GM12878 (cell line): ENCODE measurements around the gene COL16A1. TPM values are rescaled to one million over a fixed set of nuclear protein-coding genes. Genes with fewer than 3 reads are reported as not detected.
A peak's percentile ranks its signal among the peaks of the same experiment; 100 is the strongest.

Source experiments
- ATAC-seq: fragments of 200-7000 bp; cut with Tn5 transposase; 3 replicates; pipeline ENCODE4 v1.9.1; 2020; ENCODE audit warnings: mild to moderate bottlenecking, moderate library complexity
- BruUV-seq: library from RNA; stranded (reverse); fragments of 400-500 nt; replicated peaks from 2 replicates; lab custom pipeline; 2021; lab: Mats Ljungman, UMichigan
- CTCF ChIA-PET: fragments of 300-600 bp; sonication (Branson Sonifier 250); formaldehyde crosslinking; extraction: SDS; loops from one replicate; lab custom pipeline; 2021; ENCODE audit warnings: inconsistent platforms; lab: Yijun Ruan, JAX
- POLR2A ChIA-PET: fragments of 350-600 bp; formaldehyde crosslinking; extraction: SDS; loops from one replicate; lab custom pipeline; 2021; ENCODE audit warnings: inconsistent platforms; lab: Charles Lee
- RAD21 ChIA-PET: fragments of 300-600 bp; sonication (Branson Sonifier 250); formaldehyde crosslinking; loops from one replicate; lab custom pipeline; 2023; ENCODE audit warnings: antibody characterized with exemption; ENCODE audit not compliant: unreplicated experiment; lab: Charles Lee
- SMC1A ChIA-PET: fragments of 300-600 bp; sonication (Branson Sonifier 250); formaldehyde crosslinking; loops from one replicate; lab custom pipeline; 2023; ENCODE audit not compliant: unreplicated experiment, uncharacterized antibody; lab: Charles Lee
- DNase-seq: peaks from one replicate; pipeline ENCODE4 v3.0.0-alpha.2; 2011; ENCODE audit warnings: low read depth, low spot score
- FAIRE-seq: peaks from 3 replicates; lab custom pipeline; 2011; peaks lifted over from hg19 to GRCh38; lab: Jason Lieb, UNC
- H2AFZ ChIP-seq: 2 replicates; pipeline ENCODE4 v1.6.0; 2011; ENCODE audit warnings: low read depth, low read length, control low read depth; ENCODE audit not compliant: control insufficient read depth
- H3K27ac ChIP-seq: 2 replicates; pipeline ENCODE4 v1.5.1; 2011; ENCODE audit warnings: control low read depth; ENCODE audit not compliant: control insufficient read depth, insufficient read depth
- H3K27me3 ChIP-seq, 2 experiments: replicated peaks in 1 of 2; 2 replicates each; pipeline versions ENCODE4 v1.6.0 to v1.6.1; 2011; ENCODE audit warnings: low read length in 1 of 2; ENCODE audit not compliant: control insufficient read depth in 2 of 2, insufficient read depth in 2 of 2
- H3K36me3 ChIP-seq, 2 experiments: 2 replicates each; pipeline ENCODE4 v1.5.1; 2011; ENCODE audit warnings: low read length in 1 of 2; ENCODE audit not compliant: control insufficient read depth in 2 of 2, insufficient read depth in 2 of 2
- H3K4me1 ChIP-seq: 2 replicates; pipeline ENCODE4 v1.6.1; 2011; ENCODE audit warnings: mild to moderate bottlenecking, low read length, moderate library complexity, mixed read lengths; ENCODE audit not compliant: control insufficient read depth, insufficient read depth
- H3K4me2 ChIP-seq: 2 replicates; pipeline ENCODE4 v1.6.0; 2011; ENCODE audit warnings: control low read depth; ENCODE audit not compliant: control insufficient read depth, insufficient read depth
- H3K4me3 ChIP-seq: fragments of 200-600 bp; sonication (generic); 2 replicates; pipeline ENCODE4 v1.5.1; 2016
- H3K79me2 ChIP-seq: 2 replicates; pipeline ENCODE4 v1.6.0; 2011; ENCODE audit warnings: low read length; ENCODE audit not compliant: control insufficient read depth, insufficient read depth
- H3K9ac ChIP-seq: 2 replicates; pipeline ENCODE4 v1.8.0; 2011; ENCODE audit warnings: low read length, control low read depth, mixed read lengths; ENCODE audit not compliant: control insufficient read depth, insufficient read depth
- H3K9me3 ChIP-seq: replicated peaks from 3 replicates; pipeline ENCODE4 v1.5.1; 2011; ENCODE audit warnings: mild to moderate bottlenecking, low read length; ENCODE audit not compliant: control insufficient read depth, insufficient read depth
- H4K20me1 ChIP-seq: 2 replicates; pipeline ENCODE4 v1.6.0; 2011; ENCODE audit not compliant: control insufficient read depth, insufficient read depth
- ASH2L ChIP-seq: fragments of 300-600, 200-600 bp; sonication (generic); IDR thresholded peaks from 2 replicates; pipeline ENCODE4 v1.6.1; 2017; ENCODE audit warnings: low read depth, mild to moderate bottlenecking, borderline replicate concordance
- BCLAF1 ChIP-seq: fragments of 450-650 bp; IDR thresholded peaks from 2 replicates; pipeline ENCODE4 v1.6.1; 2017; ENCODE audit warnings: antibody characterized with exemption, mild to moderate bottlenecking, moderate library complexity
- BMI1 ChIP-seq: fragments of 450-650 bp; IDR thresholded peaks from 2 replicates; pipeline ENCODE4 v1.6.1; 2016; ENCODE audit warnings: mild to moderate bottlenecking, moderate library complexity, borderline replicate concordance
- CHD1 ChIP-seq: IDR thresholded peaks from 2 replicates; pipeline ENCODE4 v1.6.1; 2012; ENCODE audit warnings: low read depth, low read length, improper control_type of control experiment
- CTCF ChIP-seq, 3 experiments: IDR thresholded peaks in 2 of 3; conservative IDR thresholded peaks in 1 of 3; 2 replicates each; pipeline ENCODE4 v1.5.1; 2011; ENCODE audit warnings: low read depth in 3 of 3, low read length in 3 of 3, mild to moderate bottlenecking in 3 of 3, control low read depth in 2 of 3, moderate library complexity in 2 of 3, inconsistent platforms in 1 of 3, mixed read lengths in 1 of 3; ENCODE audit not compliant: control insufficient read depth in 2 of 3, insufficient read depth in 1 of 3; ENCODE audit errors: extremely low read depth in 1 of 3
- DPF2 ChIP-seq: fragments of 450-650 bp; IDR thresholded peaks from 2 replicates; pipeline ENCODE4 v1.6.1; 2017; ENCODE audit warnings: mild to moderate bottlenecking
- REST ChIP-seq: IDR thresholded peaks from 2 replicates; pipeline ENCODE4 v1.6.1; 2012; ENCODE audit warnings: mild to moderate bottlenecking, low read depth, low read length
- RUNX3 ChIP-seq: IDR thresholded peaks from 2 replicates; pipeline ENCODE4 v1.6.1; 2012; ENCODE audit warnings: low read length, inconsistent platforms
- TCF3 ChIP-seq: IDR thresholded peaks from 2 replicates; pipeline ENCODE4 v1.6.1; 2012; ENCODE audit warnings: low read depth, mild to moderate bottlenecking, low read length, borderline replicate concordance; ENCODE audit not compliant: insufficient read depth
- WGBS: methylation state at CpG from one replicate; pipeline ENCODE4 v1.1.6; 2016; ENCODE audit warnings: low lambda C conversion rate; ENCODE audit not compliant: insufficient replicate concordance, insufficient coverage; ENCODE audit errors: missing lambda C conversion rate; 5-methylcytosine and 5-hydroxymethylcytosine counted together
- in situ Hi-C: fragments of 300-500 bp; cut with MboI; formaldehyde crosslinking; loops from 9 replicates; pipeline ENCODE4 v1.14.3; 2018; ENCODE audit warnings: mixed read lengths
- intact Hi-C: fragments of 100-400 bp; cut with micrococcal nuclease; formaldehyde crosslinking; loops from one replicate; pipeline ENCODE4 v1.14.2; 2022; ENCODE audit not compliant: unreplicated experiment
- polyA plus RNA-seq, 11 experiments: library from polyadenylated mRNA; depleted of rRNA in 4 of 11; unstranded in 6 of 11; stranded (reverse) in 5 of 11; fragments of >200 nt; fragmentation: Nextera tagmentation in 4 of 11; fragmentation: Illumina TruSeq in 1 of 11; extraction: Ambion mirVana in 4 of 11; extraction: Trizol in 1 of 11; gene quantifications; 1 replicate in 1 of 11; 2 replicates in 10 of 11; pipeline versions ENCODE4 v1.2.1 to v1.2.3, GENCODE V29; 2011 to 2016; ENCODE audit warnings: inconsistent platforms in 2 of 11, missing spikeins in 2 of 11, low read depth in 1 of 11
- total RNA-seq, 4 experiments: library from RNA; depleted of rRNA in 3 of 4; stranded (reverse); fragments of >200 nt in 3 of 4; fragmentation: Illumina TruSeq in 1 of 4; extraction: Trizol in 1 of 4; gene quantifications; 2 replicates each; pipeline versions ENCODE4 v1.2.1 to v1.2.3, GENCODE V29; 2013 to 2021
- TF ChIP-seq, protein P1 (sequence below): IDR thresholded peaks from 2 replicates; pipeline ENCODE4 v1.6.1; 2011; ENCODE audit warnings: borderline replicate concordance, low read depth, mild to moderate bottlenecking, moderate library complexity, low read length; ENCODE audit not compliant: insufficient read depth, poor library complexity, severe bottlenecking

The COL16A1 gene
- total and polyA plus RNA-seq, 10 of the 15 experiments (the other 5 are each of a cell fraction or from before 2014, with no cell fraction given), result 0.02 to 3.7 (median 0.59) TPM

GRCh38 chr1:31663622-31664452 lies 40.0 kb downstream of the COL16A1 start (continued):
- TF ChIP-seq CTCF (IDR thresholded peaks at IDR 0.05 in 2 of 3, conservative IDR thresholded peaks at IDR 0.05 in 1 of 3; ENCODE audit: control insufficient read depth in 2 of 3, extremely low read depth in 1 of 3, insufficient read depth in 1 of 3, low read depth in 3 of 3, low read length in 3 of 3) (peak; percentile 92 to 95 (median 95)), BMI1 (no peak), RUNX3 (0 out of 2 replicates have a peak, but pooled peaks have one; percentile 3), CHD1 (no peak), TCF3 (no peak)
- TF ChIP-seq, protein P1, sequence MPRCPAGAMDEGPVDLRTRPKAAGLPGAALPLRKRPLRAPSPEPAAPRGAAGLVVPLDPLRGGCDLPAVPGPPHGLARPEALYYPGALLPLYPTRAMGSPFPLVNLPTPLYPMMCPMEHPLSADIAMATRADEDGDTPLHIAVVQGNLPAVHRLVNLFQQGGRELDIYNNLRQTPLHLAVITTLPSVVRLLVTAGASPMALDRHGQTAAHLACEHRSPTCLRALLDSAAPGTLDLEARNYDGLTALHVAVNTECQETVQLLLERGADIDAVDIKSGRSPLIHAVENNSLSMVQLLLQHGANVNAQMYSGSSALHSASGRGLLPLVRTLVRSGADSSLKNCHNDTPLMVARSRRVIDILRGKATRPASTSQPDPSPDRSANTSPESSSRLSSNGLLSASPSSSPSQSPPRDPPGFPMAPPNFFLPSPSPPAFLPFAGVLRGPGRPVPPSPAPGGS, result no peak

GRCh38 chr1:31662463-31662862 lies 41.4 kb downstream of the COL16A1 start:
- in situ Hi-C loops, result no loop called here
- RAD21 ChIA-PET, result interaction anchor here (0.6 to 4.5 kb wide), 4 partner anchors 83 to 127 kb away, joined by 3 to 62 read pairs (median 18); no protein-coding TSS in a partner anchor
- no peaks in the 10 kb centered on the region for H3K4me1 ChIP-seq
- H3K27ac ChIP-seq, result no peak overlapping the region
- no peaks in the 10 kb centered on the region for H4K20me1 ChIP-seq
- no peak overlapping the region for H3K4me2 ChIP-seq
- no peak for DNase-seq
- POLR2A ChIA-PET, result no interaction called here
- CTCF ChIA-PET, result interaction anchor here (1.0 to 7.0 kb wide), 8 partner anchors 20 to 126 kb away, joined by 3 to 90 read pairs (median 6); no protein-coding TSS in a partner anchor
- 34% methylated on average over 12 of the region's 12 CpGs for WGBS
- no peaks in the 10 kb centered on the region for H3K79me2 ChIP-seq
- BruUV-seq, result no TSS peak
- no peaks in the 10 kb centered on the region for H3K9me3 ChIP-seq
- no peaks in the 10 kb centered on the region for H3K36me3 ChIP-seq
- H2AFZ ChIP-seq, result no peak overlapping the region
- SMC1A ChIA-PET, result interaction anchor here (0.8 to 5.7 kb wide), 4 partner anchors 24 to 127 kb away, joined by 3 to 38 read pairs (median 4); no protein-coding TSS in a partner anchor
- no peaks in the 10 kb centered on the region; a peak in 1 of 4 replicates for H3K27me3 ChIP-seq
- H3K4me3 ChIP-seq, result no peak overlapping the region
- no peak for FAIRE-seq
- no peak for ATAC-seq
- intact Hi-C loops, result loop anchor here (5.0 to 10.0 kb wide), 3 partner anchors 300 to 402 kb away; no protein-coding TSS in a partner anchor
- no peak overlapping the region for H3K9ac ChIP-seq
- TF ChIP-seq ASH2L, result no peak
- no peak for TF ChIP-seq BCLAF1
- no peak for TF ChIP-seq DPF2
- TF ChIP-seq REST, result no peak
